NCI-H128 (cell line): ENCODE data around the gene TNS3.
"Not testable (repeated sequence)": the region's sequence is repeated elsewhere in the genome, so short reads cannot be mapped to it uniquely, and the experiment has no call there.

Source experiments
- DNase-seq: peaks from one replicate; lab custom pipeline; 2025; ENCODE audit not compliant: unreplicated experiment; lab: John Stamatoyannopoulos, UW

Gene TNS3

DNA sequence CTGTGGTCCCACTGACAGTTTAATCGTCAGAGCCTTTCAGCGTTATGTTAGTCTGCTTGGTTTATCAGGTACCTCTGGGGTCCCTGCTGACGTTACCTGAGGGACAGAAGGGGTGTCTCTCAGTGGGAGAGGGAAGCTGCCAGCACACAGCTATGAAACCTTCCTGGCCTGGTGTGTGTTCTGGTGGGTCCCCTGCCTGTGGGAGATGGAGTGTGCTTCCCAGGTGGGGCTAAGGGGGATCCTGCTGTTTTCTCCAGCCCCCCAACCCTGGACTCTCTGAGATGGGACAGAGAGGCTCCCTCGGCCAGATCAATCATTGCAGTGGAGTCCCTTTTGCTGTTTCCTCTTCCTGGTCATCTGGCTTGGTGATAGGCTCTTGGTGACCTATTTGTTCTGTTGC lies 308.8 kb downstream of the TNS3 start:
- DNase-seq: no peak

DNA sequence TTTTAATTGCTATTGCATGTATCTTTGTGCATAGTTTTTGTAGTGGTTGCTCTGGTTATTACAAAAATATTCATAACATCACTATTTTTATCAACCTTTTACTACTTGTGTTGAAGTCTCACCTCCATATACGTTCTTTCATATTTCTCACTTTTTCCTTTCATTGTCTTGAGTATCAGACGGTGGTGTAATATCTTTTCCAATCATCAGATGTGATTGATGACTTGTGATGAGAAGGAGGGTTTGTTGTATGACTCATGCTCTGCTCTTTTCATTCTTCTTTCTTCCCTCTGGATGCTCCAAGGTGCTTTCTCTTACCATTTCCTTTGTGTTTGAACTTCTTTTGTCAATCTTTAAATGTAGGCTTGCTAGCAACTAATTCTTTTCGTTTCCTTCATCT lies 310.2 kb downstream of the TNS3 start:
- no peak for DNase-seq

DNA sequence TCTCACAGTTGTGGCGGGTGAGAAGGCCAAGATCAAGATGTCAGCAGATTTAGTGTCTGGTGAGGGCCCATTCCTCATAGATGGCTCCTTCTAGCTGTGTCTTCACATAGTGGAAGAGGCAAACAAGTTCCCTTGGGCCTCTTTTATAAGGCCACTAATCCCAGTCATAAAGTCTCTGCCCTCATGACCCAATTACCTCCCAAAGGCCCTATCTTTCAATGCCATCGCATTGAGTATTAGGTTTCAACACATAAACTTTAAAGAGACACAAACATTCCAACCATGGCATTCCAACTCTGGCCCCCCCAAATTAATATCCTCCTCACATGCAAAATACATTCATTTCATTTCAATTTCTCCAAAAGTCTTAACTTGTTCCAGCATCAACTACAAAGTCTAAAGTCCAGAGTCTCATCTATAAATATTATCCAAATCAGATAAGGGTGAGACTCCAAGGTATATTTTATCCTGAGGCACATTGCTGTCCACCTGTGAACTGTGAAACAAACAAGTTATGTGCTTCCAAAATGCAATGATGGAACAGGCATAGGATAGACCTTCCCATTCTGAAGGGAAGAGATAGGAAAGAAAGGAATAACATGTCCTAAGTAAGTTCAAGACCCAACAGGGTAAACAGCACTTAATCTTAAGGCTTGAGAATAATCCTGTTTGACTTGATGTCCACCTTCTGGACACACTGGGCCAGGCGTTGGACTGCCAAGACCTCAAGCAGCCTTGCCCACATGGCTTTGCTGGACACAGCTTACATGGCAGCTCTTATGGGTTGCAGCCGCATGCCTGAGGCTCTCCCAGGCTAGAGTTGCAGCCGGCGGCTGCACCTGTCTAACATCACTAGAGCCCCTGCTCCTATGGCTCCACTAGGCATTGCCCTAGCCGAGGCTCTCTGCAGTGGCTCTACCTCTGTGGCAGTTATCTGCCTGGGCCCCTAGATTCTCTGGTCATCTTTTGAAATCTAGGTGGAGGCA lies 312.8 kb downstream of the TNS3 start:
- no peak for DNase-seq

DNA sequence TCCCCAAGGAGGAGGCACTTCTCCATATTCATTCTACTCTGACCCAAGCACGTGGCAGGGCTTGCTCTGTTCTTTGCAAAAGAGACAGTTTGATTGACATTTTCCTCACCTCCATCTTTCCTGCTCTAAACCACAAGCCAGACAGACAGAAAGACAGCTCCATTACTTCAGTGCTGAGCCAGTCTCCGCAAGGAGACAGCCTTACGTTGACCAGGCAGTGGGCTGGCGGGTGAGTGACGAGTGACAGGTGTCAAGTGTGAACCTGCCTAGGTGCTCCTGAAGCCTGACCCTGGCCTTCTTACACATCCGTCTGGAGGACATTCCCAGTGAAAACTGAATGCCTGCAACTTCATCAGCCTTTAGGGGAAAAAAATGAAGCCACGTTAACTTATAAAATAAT lies 314.6 kb downstream of the TNS3 start:
- no peak for DNase-seq

DNA sequence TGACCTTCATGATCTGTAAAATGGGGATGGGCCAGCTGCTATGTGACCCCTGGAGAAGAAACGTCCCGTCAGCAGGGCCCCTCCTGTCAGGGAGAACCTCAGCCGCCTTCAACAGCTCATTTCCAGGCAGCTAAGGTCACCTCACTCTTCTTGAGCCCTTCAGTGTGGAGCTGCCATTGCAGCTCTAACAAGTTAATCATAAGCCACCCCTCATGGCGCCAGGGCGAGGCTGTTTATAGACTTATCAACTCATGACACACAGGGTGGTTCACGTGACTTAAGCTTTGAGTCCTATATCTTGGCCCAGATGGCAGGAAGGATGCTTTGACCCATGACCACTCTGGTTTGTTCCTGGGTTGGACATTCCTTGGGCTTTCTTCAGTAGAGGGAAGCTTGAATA lies 315.1 kb downstream of the TNS3 start:
- DNase-seq: no peak

DNA sequence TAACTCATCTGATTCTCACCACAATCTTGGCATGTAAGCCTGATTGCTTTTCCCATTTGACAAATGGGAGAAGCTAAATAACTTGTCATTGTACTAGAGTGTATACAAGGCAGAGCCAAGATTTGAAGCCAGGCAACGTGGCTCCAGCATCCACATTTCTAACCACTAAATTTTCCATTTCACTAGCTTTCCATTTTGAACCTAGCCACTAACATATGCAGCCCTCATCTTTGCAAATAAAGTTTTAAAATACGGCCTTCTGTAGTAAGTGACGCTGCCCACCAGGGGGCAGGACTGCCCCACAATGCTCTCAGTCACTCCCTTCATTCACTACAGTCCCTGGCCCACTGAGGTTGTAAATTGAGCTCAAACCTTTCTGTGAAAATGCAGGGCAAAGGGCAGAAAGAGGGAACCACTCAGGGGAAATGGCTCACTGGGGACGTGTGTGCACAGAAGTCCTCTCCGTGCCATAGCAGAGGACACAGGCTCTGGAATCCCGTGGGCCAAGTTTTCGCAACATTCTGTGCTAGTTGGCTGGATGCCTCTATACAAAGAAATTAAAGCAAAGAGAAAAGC lies 315.7 kb downstream of the TNS3 start:
- no peak for DNase-seq

DNA sequence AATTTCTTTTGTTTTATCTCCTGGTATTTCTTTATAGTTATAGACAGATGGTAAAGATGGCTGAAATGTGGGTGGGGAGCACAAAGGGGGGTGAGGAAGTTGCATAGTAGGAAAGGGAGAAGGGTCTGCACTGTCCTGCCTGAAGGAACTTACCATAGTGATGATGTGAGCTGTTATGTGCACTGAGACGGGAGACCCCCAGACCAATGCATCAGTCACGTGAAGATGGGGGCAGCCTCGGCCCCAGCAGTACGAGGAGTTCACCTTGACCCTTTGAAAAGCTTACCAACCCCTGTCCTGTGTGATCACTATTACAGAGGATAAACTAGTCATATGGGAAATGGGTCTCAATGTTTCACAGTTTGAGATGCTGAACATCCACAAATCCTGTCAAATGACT lies 316.3 kb downstream of the TNS3 start:
- no peak for DNase-seq

DNA sequence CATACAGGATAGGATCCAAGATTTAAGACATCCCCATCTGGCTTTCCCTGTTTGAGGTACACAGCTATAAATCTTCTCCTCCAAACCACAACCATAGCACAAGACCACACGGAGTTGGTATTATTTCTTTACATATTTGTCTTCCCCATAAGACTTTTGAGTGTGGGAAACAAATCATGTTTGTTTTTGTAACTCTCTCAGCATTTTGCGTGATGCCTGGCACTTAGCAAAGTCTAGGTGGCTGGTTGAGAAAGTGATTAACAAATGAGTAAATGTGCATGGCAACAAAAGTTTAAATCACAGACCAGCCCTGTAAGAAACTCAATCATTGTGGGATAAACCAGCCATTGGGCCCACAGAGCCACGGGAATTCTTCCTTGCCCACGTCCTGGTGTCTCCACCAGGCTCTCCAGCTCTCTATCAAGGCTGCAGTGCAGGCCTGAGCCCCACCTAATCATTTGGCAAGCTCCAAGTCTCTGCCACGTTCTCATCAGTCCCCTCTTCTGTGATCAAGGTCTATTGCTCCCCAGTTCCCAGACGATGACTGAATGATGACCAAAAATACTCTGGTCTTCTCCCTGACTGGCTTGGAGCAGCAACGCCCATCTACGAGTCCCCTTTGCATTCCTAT lies 317.8 kb downstream of the TNS3 start:
- no peak for DNase-seq

DNA sequence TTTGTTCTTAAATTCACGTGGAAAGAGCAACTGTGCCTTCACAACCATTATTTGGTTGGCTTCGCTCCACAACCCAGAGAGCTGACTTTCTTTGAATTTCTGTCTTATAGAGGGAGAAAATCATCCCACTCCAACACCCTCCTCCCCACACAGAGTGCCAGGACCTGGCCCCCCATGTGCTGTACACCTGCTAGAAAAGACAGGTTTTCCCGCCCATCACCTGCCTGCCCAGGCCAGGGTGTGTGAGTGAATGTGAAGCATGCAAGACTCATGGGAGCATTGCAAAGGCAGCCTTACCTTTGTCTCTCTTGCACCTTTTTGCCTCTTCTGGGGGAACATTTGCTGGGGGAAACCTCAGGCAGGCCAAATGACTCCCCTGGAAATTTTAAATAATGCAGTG lies 319.0 kb downstream of the TNS3 start:
- no peak for DNase-seq

DNA sequence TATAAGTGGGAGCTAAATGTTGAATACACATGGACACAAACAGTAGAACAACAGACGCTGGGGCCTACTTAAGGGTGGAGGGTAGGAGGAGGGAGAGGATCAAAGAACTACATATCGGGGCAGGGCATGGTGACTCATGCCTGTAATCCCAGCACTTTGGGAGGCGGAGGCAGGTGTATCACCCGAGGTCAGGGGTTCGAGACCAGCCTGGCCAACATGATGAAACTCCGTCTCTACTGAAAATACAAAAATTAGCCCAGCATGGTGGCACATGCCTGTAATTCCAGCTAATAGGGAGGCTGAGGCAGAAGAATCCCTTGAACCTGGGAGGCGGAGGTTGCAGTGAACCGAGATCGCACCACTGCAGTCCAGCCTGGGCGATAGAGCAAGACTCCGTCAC lies 319.8 kb downstream of the TNS3 start:
- not testable (repeated sequence) for DNase-seq

DNA sequence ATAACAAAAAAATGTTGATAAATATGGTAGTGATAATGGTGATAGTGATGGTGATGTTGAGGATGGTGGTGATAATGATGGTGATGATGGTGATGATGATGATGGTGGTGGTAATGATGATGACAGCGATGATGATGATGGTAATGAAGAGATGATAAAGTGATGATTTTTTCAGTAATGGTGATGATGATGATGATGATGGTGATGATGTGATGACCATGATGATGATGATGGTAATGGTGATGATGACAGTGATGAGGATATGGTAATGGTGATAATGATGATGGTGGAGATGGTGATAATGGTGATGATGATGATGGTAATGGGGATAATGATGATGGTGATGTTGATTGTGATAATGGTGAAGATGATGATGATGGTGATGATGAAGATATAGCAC lies 321.6 kb downstream of the TNS3 start:
- no peak for DNase-seq

DNA sequence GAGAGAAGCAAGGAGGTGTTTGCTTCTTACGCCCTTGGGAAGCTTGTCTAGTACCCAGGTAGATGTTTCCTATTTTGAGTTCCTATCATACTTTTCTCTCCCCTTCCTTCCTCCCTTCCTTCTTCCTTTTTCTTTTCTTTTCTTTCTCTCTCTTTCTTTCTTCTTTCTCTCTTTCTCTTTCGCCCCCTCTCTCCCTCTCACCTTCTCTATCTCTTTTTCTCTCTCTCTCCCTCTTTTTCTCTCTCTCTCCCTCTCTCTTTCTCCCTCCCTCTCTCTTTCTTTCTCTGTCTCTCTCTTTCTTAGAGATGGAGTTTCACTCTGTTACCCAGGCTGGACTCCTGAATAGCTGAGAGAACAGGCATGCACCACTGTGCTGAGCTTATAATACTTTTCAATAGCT lies 322.2 kb downstream of the TNS3 start:
- DNase-seq: no peak

DNA sequence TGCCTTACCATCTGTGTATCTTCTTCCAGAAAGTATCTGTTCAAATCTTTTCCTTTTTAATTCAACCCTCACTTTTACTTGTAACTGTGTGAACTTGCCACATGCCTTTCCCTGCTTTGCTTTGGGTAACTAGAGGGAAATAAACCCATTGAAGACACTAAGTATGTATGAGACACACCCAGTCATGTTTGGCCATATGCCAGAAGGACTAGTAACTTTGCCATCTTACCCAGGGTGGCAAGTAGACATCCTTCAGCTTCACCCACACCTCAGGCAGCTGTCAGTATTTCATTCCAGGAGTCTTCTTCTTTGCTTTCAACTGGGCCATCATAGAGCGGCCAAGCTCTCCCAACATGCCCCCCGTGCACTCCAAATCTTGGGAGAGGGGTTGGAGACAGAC lies 323.1 kb downstream of the TNS3 start:
- no peak for DNase-seq

DNA sequence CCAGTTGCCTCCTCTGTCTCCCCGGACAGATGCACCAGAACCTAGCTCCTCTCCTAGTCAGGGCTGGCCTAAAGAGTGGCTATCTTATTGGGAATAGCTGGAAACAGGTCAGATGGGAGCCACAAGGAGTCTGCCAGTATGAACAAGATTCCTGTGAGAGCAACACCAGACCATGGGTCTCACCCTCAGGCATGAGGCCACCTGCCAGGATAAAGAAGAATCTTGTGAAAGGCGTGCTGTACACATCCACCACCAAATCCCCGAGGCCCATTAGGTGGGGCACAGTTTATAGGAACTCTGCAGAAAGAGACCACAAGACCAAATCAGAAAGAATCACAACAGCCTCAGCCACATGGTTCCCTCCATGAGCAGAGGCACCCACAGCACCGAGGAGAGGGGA lies 325.9 kb downstream of the TNS3 start:
- no peak for DNase-seq

DNA sequence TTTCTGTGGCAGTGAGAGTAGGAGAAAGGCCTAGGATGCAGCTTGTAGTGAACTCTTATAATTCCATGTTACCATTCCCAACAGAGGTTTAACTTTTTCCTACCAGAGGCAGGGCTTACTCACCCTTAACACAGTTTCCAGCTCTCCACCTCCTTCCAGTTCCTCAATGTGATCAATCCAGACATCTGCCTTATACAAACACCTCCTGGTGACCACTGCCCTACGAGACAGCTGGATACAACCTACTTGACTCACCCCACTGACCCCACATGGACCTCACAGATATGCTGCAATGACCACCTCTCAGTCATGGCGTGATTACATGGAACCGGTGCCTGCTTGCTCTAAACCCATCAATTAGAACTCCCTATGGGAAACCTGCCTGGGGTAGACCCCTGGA lies 326.5 kb downstream of the TNS3 start:
- DNase-seq: no peak

DNA sequence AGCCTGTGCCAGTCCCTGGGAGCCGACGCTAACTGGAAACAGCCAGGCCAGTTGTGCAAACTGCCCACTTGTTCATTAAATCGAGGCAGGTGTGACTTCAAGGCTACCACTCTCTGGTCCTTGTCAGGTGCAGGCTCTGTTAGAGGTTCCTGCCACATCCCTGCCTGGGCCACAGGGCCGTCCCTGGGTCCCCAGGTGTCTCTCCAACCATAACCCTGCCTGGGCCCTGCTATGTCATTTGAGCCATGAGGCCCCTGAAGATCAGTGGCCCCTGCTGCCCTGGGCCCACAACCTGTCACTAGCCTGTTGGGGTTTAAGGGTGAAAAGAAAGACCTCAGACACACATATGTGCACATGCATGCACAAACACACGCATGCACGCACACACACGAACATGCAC lies 326.9 kb downstream of the TNS3 start:
- no peak for DNase-seq

DNA sequence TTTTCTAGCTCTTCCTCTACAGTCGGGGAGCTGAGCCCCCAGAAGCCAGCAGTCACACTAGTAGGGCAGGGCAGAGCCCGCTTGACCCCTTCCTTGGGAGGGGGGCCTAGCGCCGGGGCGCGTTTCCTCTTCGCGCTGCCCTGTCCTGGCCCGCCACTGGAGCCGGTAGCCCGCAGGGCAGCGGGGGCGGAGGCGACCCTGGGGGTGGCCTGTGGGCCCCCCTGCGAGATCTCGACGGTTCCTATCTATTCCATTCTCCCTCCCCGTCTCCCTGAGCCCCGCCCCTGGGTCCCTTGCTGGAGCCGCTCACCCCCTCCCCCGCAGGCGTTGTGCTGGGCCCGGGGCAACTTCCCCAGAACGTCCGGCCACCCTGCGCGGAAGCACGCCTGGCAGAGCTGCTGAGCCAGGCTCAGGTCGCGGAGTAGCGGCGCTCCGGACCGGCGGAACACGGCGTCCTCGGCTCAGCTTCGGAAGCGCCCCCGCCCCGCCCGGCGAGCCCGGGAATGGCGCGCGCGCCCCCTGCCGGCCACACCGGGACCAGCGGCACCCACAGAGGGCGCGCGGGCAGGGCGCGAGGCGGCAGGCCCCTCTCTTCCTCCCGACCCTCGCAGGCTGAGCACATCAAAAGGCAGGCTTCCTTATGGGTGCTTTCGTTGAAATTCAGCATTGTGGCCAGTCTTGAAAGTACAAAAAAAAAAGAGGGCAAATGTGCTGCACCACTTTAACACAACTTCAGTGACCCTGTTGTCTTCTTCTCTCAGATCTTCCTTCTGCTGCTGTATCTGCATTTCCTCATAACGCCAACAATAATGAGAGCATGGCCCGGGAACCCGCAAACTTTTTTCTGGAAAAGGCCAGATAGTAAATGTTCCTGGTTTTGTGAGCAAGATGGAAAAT lies 327.6 kb downstream of the TNS3 start:
- peak; percentile 24 for DNase-seq

DNA sequence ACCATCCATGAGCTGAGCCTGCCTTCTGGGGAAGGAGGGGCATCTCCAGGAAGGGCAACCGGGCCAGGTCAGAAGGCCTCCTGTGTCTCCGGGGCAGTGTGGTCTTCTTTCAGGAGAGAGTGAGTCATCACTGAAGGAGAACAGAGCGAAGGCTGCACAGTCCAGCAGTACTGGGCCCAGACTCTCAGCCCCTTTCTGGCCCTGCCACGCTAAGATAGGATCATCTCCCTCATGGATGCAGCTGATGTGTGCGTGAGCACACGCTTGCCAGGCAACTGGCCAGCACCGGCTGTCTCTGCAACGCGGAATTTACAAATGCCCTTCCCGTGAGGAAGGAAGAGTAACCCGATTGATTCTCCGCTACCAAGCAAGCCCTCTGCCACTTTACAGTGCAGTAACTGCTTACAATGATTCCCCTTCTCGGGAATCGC lies 328.2 kb downstream of the TNS3 start:
- DNase-seq: no peak

DNA sequence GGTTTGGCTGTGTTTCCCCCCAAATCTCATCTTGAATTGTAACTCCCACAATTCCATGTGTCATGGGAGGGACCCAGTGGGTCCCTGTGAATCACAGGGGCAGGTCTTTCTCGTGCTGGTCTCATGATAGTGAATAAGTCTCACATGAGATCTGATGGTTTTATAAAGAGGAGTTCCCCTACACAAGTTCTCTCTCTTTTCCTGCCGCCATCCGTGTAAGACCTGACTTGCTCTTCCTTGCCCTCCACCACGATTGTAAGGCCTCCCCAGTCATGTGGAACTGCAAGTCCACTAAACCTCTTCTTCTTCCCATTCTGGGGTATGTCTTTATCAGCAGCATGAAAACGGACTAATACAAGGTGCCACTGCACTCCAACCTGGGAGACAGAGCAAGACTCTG lies 329.2 kb downstream of the TNS3 start:
- no peak for DNase-seq

DNA sequence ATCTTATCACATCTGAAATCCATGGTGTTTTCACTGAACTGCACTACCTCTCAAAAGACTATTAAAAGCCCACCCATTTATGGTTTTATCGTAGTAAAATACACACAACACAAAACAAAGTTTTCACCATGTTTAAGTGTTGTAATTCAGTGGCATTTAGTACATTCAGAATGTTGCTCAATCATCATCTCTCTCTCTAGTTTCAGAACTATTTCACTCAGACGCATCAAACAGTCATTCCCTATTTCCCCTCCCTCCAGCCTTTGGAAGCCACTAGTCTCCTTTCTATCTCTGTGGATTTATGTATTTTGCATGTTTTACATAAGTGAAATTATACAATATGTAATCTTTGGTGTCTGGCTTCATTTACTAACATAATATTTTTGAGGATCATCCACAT lies 332.6 kb downstream of the TNS3 start:
- DNase-seq: no peak

DNA sequence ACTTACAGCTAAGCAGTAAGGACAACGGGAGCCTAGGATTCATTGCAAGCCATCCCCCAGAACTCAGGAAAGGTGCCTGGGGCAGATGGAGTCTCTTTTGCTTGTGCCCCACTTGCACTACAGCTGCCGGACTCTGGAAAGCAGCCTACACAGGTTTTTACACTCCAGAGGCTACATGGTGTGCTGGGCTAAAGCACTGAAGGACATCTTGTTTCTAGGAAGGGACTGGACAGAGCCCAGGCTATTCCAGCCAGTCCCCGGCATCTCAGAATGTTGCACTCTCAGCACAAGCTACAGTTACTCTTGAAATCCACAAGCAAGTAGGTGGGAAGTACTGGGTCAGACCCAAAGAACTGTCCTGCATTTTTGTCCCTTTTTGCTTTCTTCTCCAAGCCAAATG lies 333.1 kb downstream of the TNS3 start:
- DNase-seq: no peak
